A549 (cell line): Measurements from ENCODE around the gene DDN. TPM values are rescaled to one million over a fixed set of nuclear protein-coding genes. Genes with fewer than 3 reads are reported as not detected.
A peak's percentile ranks its signal among the peaks of the same experiment; 100 is the strongest.

Experiments
- ATAC-seq, 2 experiments: fragments of 200-7000 bp in 1 of 2; fragments of >200 bp in 1 of 2; cut with Nextera tagmentation in 1 of 2; cut with Tn5 transposase in 1 of 2; 3 replicates each; pipeline versions ENCODE4 v1.8.0 to v1.9.1; 2018 to 2020; ENCODE audit warnings: mild to moderate bottlenecking in 1 of 2, moderate library complexity in 1 of 2
- CTCF ChIA-PET: fragments of 300-600 bp; sonication (Branson Sonifier 250); formaldehyde crosslinking; extraction: SDS; loops from one replicate; lab custom pipeline; 2021; ENCODE audit warnings: antibody characterized with exemption, inconsistent platforms; lab: Yijun Ruan, JAX
- POLR2A ChIA-PET: fragments of 350-600 bp; formaldehyde crosslinking; extraction: SDS; loops from one replicate; lab custom pipeline; 2021; ENCODE audit warnings: antibody characterized with exemption, inconsistent platforms; lab: Yijun Ruan, JAX
- DNase-seq, 2 experiments: peaks; one replicate each; pipeline versions ENCODE4 v3.0.0 to v3.0.0-alpha.2; 2011 to 2016; ENCODE audit warnings: low read depth in 1 of 2, low spot score in 1 of 2
- FAIRE-seq: peaks from 2 replicates; lab custom pipeline; 2011; peaks lifted over from hg19 to GRCh38; lab: Jason Lieb, UNC
- H3K27ac ChIP-seq, 2 experiments: fragments of >200 bp; sonication (Bioruptor Twin); formaldehyde crosslinking; 3 replicates each; pipeline ENCODE4 v1.5.1; 2016 to 2017
- H3K4me1 ChIP-seq: fragments of >200 bp; sonication (Bioruptor Twin); formaldehyde crosslinking; 3 replicates; pipeline ENCODE4 v1.6.1; 2016
- H3K4me2 ChIP-seq: fragments of >200 bp; sonication (Bioruptor Twin); formaldehyde crosslinking; 3 replicates; pipeline ENCODE4 v1.6.1; 2016
- H3K4me3 ChIP-seq: fragments of >200 bp; sonication (Bioruptor Twin); formaldehyde crosslinking; 3 replicates; pipeline ENCODE4 v1.5.1; 2016
- H3K9me3 ChIP-seq: fragments of >200 bp; sonication (Bioruptor Twin); formaldehyde crosslinking; 3 replicates; pipeline ENCODE4 v1.6.1; 2016
- CBX2 ChIP-seq: fragments of 200-600 bp; sonication (generic); IDR thresholded peaks from 2 replicates; pipeline ENCODE4 v1.6.1; 2016; ENCODE audit warnings: low read depth, mild to moderate bottlenecking, borderline replicate concordance
- CBX8 ChIP-seq: fragments of 200-600 bp; sonication (generic); IDR thresholded peaks from 2 replicates; pipeline ENCODE4 v1.6.1; 2016
- CHD2 ChIP-seq: fragments of 150-350 bp; IDR thresholded peaks from 2 replicates; pipeline ENCODE4 v1.6.1; 2014; ENCODE audit warnings: low read length; ENCODE audit not compliant: partially characterized antibody
- EHF ChIP-seq: fragments of 250-450 bp; sonication (Bioruptor Pico); IDR thresholded peaks from 2 replicates; pipeline ENCODE4 v1.5.0; 2020; ENCODE audit warnings: mild to moderate bottlenecking
- EHMT2 ChIP-seq: fragments of 200-600 bp; sonication (generic); IDR thresholded peaks from 2 replicates; pipeline ENCODE4 v1.6.1; 2016; ENCODE audit warnings: antibody characterized with exemption, low read depth, mild to moderate bottlenecking, moderate library complexity
- EP300 ChIP-seq, 2 experiments: fragments of >200 bp; sonication (Bioruptor Twin); formaldehyde crosslinking; IDR thresholded peaks; 2 replicates in 1 of 2; 3 replicates in 1 of 2; pipeline ENCODE4 v1.6.1; 2016 to 2017
- ESRRA ChIP-seq: fragments of 150-350 bp; IDR thresholded peaks from 2 replicates; pipeline ENCODE4 v1.6.1; 2014; ENCODE audit warnings: mild to moderate bottlenecking, low read length, borderline replicate concordance
- GATA3 ChIP-seq: IDR thresholded peaks from 2 replicates; pipeline ENCODE4 v1.6.1; 2012; ENCODE audit warnings: borderline replicate concordance
- HDAC2 ChIP-seq: fragments of 200-600 bp; sonication (generic); IDR thresholded peaks from 2 replicates; pipeline ENCODE4 v1.6.1; 2016
- HEYL ChIP-seq: fragments of 250-450 bp; sonication (Bioruptor Pico); IDR thresholded peaks from 2 replicates; pipeline ENCODE4 v1.8.0; 2021; ENCODE audit warnings: mild to moderate bottlenecking, moderate library complexity
- HOXB13 ChIP-seq: fragments of 250-450 bp; sonication (Bioruptor Pico); IDR thresholded peaks from 2 replicates; pipeline ENCODE4 v1.5.0; 2020; ENCODE audit warnings: low read depth, mild to moderate bottlenecking, moderate library complexity
- JUNB ChIP-seq: fragments of >200 bp; sonication (Bioruptor Twin); formaldehyde crosslinking; IDR thresholded peaks from 2 replicates; pipeline ENCODE4 v1.6.1; 2016
- NR3C1 ChIP-seq: fragments of >200 bp; sonication (Bioruptor Twin); formaldehyde crosslinking; IDR thresholded peaks from 3 replicates; pipeline ENCODE4 v1.6.1; 2017
- PHF8 ChIP-seq: fragments of 200-600 bp; sonication (generic); IDR thresholded peaks from 2 replicates; pipeline ENCODE4 v1.6.1; 2016; ENCODE audit warnings: low read depth, mild to moderate bottlenecking, antibody characterized with exemption, moderate library complexity, borderline replicate concordance
- POLR2A ChIP-seq: IDR thresholded peaks from 2 replicates; pipeline ENCODE4 v1.6.1; 2012; ENCODE audit warnings: mild to moderate bottlenecking, low read length
- RAD21 ChIP-seq, 2 experiments: fragments of >200 bp in 1 of 2; sonication (Bioruptor Twin) in 1 of 2; formaldehyde crosslinking in 1 of 2; IDR thresholded peaks in 1 of 2; conservative IDR thresholded peaks in 1 of 2; 2 replicates in 1 of 2; 3 replicates in 1 of 2; pipeline ENCODE4 v1.6.1; 2012 to 2018; ENCODE audit warnings: inconsistent platforms in 1 of 2
- RARB ChIP-seq: fragments of 250-450 bp; sonication (Bioruptor Pico); IDR thresholded peaks from 2 replicates; pipeline ENCODE4 v1.8.0; 2021; ENCODE audit warnings: mild to moderate bottlenecking, moderate library complexity
- RNF2 ChIP-seq: fragments of 200-600 bp; sonication (generic); IDR thresholded peaks from 2 replicates; pipeline ENCODE4 v1.6.1; 2016; ENCODE audit warnings: low read depth, mild to moderate bottlenecking, antibody characterized with exemption, moderate library complexity, borderline replicate concordance
- SMC3 ChIP-seq: fragments of >200 bp; sonication (Bioruptor Twin); formaldehyde crosslinking; IDR thresholded peaks from 3 replicates; pipeline ENCODE4 v1.6.1; 2018; ENCODE audit warnings: inconsistent platforms
- SREBF2 ChIP-seq: fragments of 450-650 bp; IDR thresholded peaks from 2 replicates; pipeline ENCODE4 v1.6.1; 2014; ENCODE audit warnings: mild to moderate bottlenecking, moderate library complexity
- TFCP2L1 ChIP-seq: fragments of 250-450 bp; sonication (Bioruptor Pico); IDR thresholded peaks from 2 replicates; pipeline ENCODE4 v1.5.0; 2021; ENCODE audit warnings: mild to moderate bottlenecking
- ZNF302 ChIP-seq: fragments of 250-450 bp; sonication (Bioruptor Pico); IDR thresholded peaks from 2 replicates; pipeline ENCODE4 v1.9.0; 2021; ENCODE audit warnings: inconsistent platforms, mild to moderate bottlenecking, moderate library complexity
- WGBS: methylation state at CpG from one replicate; pipeline ENCODE4 v1.1.6; 2017; ENCODE audit errors: missing lambda C conversion rate; 5-methylcytosine and 5-hydroxymethylcytosine counted together
- polyA plus RNA-seq, 4 experiments: library from polyadenylated mRNA; depleted of rRNA in 3 of 4; stranded (reverse); fragments of >200 nt; fragmentation: RNase III in 1 of 4; extraction: RNeasy Plus Mini Kit Qiagen cat#74134 plus additional on column Dnase treatment in 1 of 4; gene quantifications; 2 replicates in 3 of 4; 3 replicates in 1 of 4; pipeline ENCODE4 v1.2.3, GENCODE V29; 2011 to 2017
- TF ChIP-seq, protein P1 (sequence below): fragments of 450-650 bp; IDR thresholded peaks from 2 replicates; pipeline ENCODE4 v1.6.1; 2014; ENCODE audit warnings: antibody characterized with exemption
- TF ChIP-seq, protein P2 (sequence below): fragments of >200 bp; sonication (Bioruptor Twin); formaldehyde crosslinking; IDR thresholded peaks from 3 replicates; pipeline ENCODE4 v1.6.1; 2016
- TF ChIP-seq, protein P3 (sequence below): fragments of >200 bp; sonication (Bioruptor Twin); formaldehyde crosslinking; IDR thresholded peaks from 3 replicates; pipeline ENCODE4 v1.5.1; 2016

The DDN gene
- polyA plus RNA-seq, 2 of the 4 experiments (the other 2 are of a cell fraction), result 0.12 to 0.50 TPM

DNA sequence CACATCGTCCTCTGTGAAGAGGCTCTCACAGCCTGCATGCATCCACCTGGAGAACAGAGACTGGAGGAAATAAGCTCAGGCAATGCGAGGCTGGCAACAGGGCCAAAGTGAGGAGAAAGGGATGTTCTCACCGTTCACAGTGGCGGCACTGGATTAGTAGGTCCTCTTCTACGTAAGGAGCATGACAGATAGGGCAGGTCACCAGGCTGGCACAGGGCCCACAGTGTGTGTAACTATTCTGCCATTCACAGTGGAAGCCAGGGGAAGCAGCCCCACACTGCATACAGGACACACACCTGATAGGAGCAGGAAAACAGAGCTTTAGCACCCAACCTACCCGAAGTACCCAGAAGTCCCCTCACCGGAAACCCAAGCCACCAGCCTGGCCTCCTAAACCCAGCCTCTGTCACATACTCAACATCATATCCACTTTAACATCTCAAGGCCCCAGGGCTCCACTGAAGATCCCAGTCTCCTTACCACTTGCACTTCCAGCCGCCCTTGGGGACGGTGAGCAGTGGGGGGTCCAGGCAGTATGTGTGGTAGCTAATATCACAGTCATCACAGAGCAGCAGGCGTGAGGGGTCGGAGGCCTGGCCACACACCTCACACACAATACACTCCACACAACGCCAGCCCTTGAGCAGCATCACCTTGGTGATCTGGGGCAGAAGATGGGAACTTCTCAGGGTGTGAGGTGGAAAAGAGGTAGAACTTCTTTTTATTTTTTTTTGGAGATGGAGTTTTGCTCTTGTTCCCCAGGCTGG lies 47.1 kb upstream of the DDN start:
- no peaks in the 10 kb centered on the region for H3K9me3 ChIP-seq
- CTCF ChIA-PET, result interaction anchor here (0.7 to 2.3 kb wide), 11 partner anchors 16 to 231 kb away, joined by 3 to 8 read pairs (median 3); partner anchors contain the start of gene TUBA1B
- no peak overlapping the region for H3K4me2 ChIP-seq
- no peak for FAIRE-seq
- no peak overlapping the region for H3K27ac ChIP-seq
- WGBS, result 91% methylated on average over 12 of the region's 12 CpGs
- POLR2A ChIA-PET, result interaction anchor here (0.6 kb wide), 1 partner anchor 22 kb away, joined by 5 read pairs; no protein-coding TSS in a partner anchor
- H3K4me1 ChIP-seq, result peaks cover 15% of the 10 kb centered on the region
- DNase-seq, result no peak
- no peak overlapping the region for H3K4me3 ChIP-seq
- TF ChIP-seq HOXB13 (CRISPR knock-in tag) (no peak), CBX8 (no peak), JUNB (no peak), NR3C1 (no peak), ZNF302 (CRISPR knock-in tag) (no peak), SMC3 (no peak), SREBF2 (no peak), RNF2 (no peak), GATA3 (no peak), EHF (CRISPR knock-in tag) (no peak), EHMT2 (no peak), HDAC2 (no peak), HEYL (CRISPR knock-in tag) (no peak), RAD21 (conservative IDR thresholded peaks at IDR 0.05 in 1 of 2, IDR thresholded peaks at IDR 0.05 in 1 of 2) (no peak), CBX2 (no peak), RARB (CRISPR knock-in tag) (no peak), TFCP2L1 (CRISPR knock-in tag) (no peak)
- TF ChIP-seq, protein P1, sequence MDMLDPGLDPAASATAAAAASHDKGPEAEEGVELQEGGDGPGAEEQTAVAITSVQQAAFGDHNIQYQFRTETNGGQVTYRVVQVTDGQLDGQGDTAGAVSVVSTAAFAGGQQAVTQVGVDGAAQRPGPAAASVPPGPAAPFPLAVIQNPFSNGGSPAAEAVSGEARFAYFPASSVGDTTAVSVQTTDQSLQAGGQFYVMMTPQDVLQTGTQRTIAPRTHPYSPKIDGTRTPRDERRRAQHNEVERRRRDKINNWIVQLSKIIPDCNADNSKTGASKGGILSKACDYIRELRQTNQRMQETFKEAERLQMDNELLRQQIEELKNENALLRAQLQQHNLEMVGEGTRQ, result no peak
- TF ChIP-seq, protein P2, sequence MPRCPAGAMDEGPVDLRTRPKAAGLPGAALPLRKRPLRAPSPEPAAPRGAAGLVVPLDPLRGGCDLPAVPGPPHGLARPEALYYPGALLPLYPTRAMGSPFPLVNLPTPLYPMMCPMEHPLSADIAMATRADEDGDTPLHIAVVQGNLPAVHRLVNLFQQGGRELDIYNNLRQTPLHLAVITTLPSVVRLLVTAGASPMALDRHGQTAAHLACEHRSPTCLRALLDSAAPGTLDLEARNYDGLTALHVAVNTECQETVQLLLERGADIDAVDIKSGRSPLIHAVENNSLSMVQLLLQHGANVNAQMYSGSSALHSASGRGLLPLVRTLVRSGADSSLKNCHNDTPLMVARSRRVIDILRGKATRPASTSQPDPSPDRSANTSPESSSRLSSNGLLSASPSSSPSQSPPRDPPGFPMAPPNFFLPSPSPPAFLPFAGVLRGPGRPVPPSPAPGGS, result no peak
- no peak for ATAC-seq

DNA sequence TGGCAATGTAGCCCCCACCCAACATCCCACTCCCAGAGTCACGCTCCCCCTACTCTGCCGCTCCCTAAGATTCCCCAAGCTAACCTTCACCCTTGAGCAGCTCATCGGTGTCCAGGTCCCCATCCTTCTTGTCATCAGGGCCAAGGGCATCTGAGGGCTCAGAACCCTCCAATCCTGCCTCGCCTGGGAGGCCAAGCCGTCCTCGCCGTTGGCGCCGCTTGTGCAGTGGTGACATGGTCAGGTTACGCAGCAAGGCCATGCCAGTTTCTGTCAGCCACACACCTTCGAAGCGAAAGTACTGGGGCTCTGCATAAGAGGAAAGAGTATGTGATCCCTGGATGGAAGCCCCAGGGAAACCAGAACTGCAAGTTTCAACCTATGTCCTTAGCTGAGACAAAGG lies 45.5 kb upstream of the DDN start:
- CTCF ChIA-PET, result interaction anchor here (0.8 to 3.8 kb wide), 13 partner anchors 14 to 57 kb away, joined by 3 to 34 read pairs (median 5); partner anchors contain the start of gene KMT2D
- POLR2A ChIA-PET, result no interaction called here
- ATAC-seq (no peak), DNase-seq (no peak), FAIRE-seq (no peak)
- TF ChIP-seq EHMT2 (no peak), NR3C1 (no peak), ESRRA (no peak), CHD2 (no peak), POLR2A (no peak), HOXB13 (CRISPR knock-in tag) (no peak), PHF8 (no peak)
- Histone ChIP-seq H3K4me1 (peaks cover 4% of the 10 kb centered on the region), H3K4me3 (no peak overlapping the region), H3K9me3 (no peaks in the 10 kb centered on the region), H3K4me2 (no peak overlapping the region), H3K27ac (no peak overlapping the region)
- WGBS, result 96% methylated on average over 12 of the region's 12 CpGs

DNA sequence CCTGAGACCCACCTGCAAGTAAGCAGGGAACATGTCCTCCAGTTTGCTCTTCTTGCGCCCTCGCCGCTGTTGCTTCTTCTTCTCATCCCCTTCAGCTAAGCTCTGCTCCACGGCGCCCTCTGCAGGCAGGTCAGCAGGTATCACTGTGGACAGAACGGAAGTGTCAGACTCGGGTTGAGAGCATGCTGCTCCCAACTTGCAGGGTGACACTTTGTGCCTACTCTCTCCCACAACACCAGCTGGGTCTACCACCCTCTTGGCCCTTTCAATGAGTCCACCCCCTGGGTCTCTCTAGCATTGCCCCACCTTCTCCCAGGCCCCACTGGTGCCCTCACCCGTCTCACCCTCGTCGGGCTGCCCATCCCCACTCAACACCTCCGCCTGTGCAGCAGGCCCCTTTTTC lies 44.7 kb upstream of the DDN start:
- CTCF ChIA-PET, result interaction anchor here (0.7 to 3.8 kb wide), 24 partner anchors 9 to 207 kb away, joined by 3 to 34 read pairs (median 5); partner anchors contain the start of gene KMT2D
- Histone ChIP-seq H3K4me2 (no peak overlapping the region), H3K27ac (no peak overlapping the region)
- POLR2A ChIA-PET, result no interaction called here
- peak; percentile 62 to 86; a peak in 5 of 6 replicates for ATAC-seq
- peak; percentile 73 to 74 for DNase-seq
- no peak for TF ChIP-seq EP300 (IDR thresholded peaks at IDR 0.05)
- TF ChIP-seq, protein P3, sequence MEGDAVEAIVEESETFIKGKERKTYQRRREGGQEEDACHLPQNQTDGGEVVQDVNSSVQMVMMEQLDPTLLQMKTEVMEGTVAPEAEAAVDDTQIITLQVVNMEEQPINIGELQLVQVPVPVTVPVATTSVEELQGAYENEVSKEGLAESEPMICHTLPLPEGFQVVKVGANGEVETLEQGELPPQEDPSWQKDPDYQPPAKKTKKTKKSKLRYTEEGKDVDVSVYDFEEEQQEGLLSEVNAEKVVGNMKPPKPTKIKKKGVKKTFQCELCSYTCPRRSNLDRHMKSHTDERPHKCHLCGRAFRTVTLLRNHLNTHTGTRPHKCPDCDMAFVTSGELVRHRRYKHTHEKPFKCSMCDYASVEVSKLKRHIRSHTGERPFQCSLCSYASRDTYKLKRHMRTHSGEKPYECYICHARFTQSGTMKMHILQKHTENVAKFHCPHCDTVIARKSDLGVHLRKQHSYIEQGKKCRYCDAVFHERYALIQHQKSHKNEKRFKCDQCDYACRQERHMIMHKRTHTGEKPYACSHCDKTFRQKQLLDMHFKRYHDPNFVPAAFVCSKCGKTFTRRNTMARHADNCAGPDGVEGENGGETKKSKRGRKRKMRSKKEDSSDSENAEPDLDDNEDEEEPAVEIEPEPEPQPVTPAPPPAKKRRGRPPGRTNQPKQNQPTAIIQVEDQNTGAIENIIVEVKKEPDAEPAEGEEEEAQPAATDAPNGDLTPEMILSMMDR, result peak; percentile 55
- TF ChIP-seq, all 56 proteins: peak for 1
- FAIRE-seq, result no peak
- H3K4me3 ChIP-seq, result no peak overlapping the region
- WGBS, result 69% methylated on average over 11 of the region's 11 CpGs
- H3K4me1 ChIP-seq, result no peaks in the 10 kb centered on the region
- H3K9me3 ChIP-seq, result no peaks in the 10 kb centered on the region
